ENCODE measurements around the gene CDH7.

The CDH7 gene, protein sequence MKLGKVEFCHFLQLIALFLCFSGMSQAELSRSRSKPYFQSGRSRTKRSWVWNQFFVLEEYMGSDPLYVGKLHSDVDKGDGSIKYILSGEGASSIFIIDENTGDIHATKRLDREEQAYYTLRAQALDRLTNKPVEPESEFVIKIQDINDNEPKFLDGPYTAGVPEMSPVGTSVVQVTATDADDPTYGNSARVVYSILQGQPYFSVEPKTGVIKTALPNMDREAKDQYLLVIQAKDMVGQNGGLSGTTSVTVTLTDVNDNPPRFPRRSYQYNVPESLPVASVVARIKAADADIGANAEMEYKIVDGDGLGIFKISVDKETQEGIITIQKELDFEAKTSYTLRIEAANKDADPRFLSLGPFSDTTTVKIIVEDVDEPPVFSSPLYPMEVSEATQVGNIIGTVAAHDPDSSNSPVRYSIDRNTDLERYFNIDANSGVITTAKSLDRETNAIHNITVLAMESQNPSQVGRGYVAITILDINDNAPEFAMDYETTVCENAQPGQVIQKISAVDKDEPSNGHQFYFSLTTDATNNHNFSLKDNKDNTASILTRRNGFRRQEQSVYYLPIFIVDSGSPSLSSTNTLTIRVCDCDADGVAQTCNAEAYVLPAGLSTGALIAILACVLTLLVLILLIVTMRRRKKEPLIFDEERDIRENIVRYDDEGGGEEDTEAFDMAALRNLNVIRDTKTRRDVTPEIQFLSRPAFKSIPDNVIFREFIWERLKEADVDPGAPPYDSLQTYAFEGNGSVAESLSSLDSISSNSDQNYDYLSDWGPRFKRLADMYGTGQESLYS

DNA sequence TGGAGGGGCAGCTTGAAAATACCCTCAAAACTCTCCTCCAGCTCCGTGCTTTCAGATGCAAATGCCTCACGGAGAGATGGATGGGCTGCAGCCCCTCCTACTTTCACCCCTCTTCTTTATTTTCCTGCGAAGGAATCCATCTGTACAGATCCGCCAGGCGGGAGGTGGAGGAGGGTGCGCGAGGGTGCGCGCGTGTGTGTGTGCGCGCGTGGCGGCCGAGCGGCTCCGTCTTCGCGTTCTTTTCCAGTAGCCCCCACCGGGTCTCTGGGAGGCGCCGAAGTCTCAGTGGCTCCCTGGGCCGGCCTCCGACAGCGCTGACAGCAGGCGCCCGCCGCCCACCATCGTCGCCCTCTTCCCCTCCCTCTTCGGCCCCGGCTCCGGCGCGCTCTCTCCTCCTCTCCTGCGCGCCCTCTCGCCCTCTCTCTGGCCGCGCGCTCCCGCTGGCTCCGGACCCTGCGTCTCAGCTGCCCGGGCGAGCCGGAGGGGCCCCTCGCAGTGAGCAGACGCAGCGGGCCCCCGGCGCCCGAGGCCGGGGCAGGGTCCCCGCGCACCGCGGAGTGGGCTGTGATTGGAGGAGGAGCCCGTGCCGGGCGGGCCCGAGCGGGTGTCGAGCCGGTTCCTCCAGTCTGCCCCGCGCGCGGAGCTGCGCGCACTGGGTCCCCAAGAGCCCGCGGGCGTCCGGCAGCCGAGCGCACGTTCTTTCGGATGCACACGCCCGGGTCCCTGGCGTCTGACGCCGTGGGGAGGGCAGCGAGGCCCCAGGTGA lies at the start of gene CDH7:
CDH7 (plus strand) TSS at position 624 of the 766 bp plus-strand sequence. CDS start 11,831 bp downstream, outside the sequence.
- DNase-seq: peak; percentile 82

DNA sequence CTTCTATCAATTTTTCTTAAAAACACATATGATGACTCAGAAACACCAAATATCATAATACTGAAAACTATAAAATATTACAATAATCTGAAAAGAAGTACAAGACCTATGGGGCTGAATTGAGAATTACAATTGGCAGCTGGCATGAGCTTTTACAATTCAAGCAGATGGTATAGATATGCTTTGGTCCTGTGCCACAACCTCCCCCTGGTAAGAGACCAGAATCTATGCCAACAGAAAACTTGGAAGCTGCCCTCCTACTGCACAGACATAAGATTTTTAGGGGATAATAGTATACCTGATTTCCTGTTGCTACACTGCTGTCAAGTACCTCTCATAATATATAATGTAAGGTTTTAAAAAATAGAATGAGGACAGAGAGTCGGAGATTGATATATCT lies 46.8 kb upstream of the CDH7 start:
- DNase-seq: no peak

DNA sequence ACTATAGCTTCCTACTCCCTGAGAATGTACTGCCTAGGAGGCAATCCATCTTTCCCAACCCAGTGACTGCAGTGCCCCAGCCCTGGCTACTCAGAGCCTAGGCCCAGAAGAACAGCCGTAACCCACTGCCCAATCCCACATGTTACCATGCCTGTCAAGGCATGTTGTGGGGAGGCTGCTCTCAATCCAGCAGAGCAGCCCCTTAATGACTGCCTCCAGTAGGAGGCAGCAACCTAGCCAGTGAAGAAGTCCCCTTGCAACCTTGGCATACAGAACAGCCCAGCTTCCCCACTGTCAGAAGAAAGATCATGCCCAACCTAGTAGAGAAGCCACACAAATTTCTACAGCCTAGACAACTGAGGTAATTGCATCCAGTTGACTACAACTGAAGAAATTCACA lies 44.2 kb upstream of the CDH7 start:
- DNase-seq: no peak

DNA sequence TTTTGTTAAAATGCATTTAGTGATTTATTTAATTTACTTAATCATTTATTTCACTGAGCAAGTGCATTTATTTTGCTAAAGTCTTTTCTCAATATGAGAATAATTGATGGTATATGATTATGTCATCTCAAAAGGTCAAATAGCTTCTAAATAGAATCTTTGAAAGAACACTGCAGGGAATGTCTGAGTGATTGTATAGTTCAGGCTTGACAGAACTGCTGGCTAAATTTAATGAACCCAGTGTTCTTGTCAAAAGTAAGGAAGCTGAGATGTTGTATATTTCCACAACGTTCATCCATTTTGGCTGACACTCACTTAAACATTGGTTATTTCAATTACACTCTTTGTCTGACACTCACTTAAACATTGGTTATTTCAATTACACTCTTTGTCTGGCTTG lies 39.3 kb upstream of the CDH7 start:
- DNase-seq: no peak

DNA sequence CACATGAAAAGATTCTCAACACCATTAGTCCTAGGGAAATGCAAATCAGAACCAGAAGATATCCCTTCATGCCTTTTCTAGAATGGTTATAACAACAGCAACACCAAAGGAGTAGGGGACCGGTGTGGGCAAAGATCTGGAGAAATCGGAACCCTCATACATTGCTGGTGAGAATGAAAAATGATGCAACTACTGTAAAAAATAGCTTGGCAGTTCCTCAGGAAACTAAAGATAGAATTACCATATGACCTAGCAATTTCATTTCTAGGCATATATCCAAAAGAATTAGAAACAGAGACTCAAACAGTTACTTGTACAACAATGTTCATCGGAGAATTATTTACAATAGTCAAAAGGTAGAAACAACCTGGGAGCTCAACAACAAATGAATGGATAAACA lies 29.2 kb upstream of the CDH7 start:
- no peak for DNase-seq

DNA sequence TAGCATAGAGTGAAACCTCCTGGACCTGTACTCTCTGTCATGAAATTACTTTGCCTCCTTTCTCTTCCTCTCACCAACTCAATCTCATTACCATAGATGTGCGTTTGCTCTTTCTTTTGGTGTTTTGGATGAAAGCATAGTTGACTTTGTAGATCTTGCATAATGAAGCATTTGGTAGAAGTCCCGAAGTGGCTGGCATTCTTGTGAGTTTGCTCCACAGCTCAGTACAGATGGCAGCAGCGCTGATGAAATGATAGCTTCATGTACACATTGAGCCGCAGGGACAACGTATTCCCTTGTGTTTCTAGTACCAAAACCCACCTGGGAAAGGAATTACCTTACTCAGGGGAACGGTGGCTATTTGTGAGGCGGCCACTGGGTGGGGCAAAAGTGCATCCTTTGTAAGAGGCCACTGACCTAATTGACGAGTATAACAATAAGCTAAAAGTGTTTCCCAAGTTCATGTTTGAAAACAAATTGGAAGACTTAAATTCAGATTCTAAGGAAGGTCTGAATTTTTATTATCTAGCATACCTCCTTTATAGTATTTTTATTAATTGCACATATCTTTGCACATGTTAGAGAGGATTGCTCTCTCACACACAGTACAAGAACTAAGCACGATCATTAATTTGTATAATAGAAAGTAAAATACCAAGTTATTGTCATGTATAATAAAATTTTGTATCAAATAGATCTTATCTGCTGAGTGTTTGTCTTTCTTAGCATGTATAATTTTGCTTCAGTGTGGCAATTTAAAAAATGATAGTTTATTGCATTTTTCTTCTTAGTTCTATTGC lies 25.4 kb upstream of the CDH7 start:
- DNase-seq: peak; percentile 84

DNA sequence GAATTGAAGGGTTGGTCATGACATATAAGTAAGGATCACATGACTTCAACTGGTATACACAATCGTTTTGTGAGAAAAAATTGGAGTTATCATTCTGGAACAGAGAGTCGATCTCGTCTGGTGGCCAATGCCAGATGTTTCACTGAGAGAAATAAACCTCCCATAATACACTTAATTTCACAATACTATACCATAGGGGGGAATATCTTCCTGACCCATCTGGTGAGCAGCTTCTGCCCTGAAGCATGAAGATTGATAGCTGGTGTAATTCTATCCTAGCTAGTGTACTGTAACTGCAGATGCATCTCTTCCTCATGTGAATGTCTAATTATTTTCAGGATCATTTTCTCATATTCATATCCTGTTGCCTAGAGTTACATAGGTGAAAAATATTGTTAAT lies 15.7 kb upstream of the CDH7 start:
- DNase-seq: no peak

DNA sequence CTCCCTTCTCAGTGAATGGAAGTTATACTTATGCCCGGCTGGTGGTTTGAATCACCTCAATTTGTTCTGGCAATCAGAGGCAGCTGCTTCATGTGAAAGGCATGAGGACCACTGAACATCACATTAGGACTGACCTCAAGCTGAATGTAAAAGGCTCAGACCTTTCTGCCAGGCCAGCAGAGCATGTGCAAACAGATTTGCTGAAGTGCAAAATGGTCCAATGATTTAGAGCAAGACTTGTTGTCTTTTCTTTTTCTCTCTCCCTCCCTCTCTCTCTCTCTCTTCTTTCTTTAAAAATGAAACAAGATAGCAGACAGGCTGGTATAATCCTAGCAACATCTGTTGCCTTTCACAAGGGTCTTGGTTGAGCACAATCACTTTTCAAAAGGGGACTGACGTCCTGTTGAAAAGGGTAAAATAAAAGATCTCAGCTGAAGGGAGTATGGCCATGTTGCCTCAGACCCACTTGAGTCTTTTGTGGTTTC lies 13.3 kb upstream of the CDH7 start:
- no peak for DNase-seq

DNA sequence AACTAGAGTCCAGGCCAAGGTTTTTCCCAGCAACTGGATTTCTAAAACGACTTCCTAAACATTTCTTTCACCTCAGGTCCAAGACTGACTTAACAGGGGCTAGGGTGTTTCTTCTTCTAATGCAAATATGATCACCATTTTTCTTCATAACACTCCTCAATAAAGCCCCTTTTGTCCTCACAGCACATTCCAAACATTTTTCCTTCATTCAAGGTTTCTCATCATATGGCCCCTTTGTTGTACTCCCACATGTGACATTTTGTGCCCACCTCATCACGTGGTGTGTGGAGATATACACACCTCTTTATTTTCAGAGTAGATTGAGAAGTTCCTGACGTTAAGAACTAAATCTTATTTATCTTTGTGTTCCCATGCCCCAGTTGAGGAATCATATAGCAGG lies 3.9 kb upstream of the CDH7 start:
- no peak for DNase-seq

DNA sequence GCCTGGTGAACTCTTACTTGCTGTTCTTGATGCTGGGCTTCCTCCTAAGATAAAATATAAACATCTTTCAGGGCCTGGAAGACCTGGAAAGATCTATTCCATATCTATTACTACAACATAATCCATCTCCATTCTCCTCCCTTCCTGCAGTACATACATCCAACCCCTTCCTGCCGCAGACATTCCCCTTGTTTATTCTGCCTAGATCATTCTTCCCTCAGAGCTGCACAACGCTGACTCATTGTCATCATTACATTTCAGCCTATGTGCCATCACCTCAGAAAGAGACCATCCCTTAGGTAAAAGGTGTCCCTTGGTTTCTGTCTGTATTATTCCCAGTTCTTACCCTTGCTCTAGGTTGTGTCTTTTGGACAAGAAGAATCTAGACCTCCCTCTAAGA lies 2.5 kb upstream of the CDH7 start:
- no peak for DNase-seq

DNA sequence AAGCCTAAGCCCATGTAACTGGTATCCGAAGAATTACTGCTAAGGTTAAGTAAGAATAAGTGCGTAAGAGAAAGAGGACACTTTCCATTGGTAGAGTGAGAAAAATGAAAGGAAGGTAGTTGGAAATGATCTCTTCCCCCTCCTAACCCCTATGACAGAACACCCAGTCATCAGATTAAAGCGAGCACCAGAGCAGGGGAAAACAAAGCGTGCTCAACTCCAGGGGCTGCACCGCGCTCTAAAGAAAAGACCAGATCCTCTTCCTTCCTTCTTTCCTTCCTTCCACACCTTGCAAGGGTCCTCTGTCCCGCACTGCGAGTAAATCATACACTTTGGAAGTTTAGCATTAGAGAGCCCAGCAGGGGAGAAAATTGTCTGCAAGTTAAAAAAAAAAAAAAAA lies 971 bp upstream of the CDH7 start:
- no peak for DNase-seq

DNA sequence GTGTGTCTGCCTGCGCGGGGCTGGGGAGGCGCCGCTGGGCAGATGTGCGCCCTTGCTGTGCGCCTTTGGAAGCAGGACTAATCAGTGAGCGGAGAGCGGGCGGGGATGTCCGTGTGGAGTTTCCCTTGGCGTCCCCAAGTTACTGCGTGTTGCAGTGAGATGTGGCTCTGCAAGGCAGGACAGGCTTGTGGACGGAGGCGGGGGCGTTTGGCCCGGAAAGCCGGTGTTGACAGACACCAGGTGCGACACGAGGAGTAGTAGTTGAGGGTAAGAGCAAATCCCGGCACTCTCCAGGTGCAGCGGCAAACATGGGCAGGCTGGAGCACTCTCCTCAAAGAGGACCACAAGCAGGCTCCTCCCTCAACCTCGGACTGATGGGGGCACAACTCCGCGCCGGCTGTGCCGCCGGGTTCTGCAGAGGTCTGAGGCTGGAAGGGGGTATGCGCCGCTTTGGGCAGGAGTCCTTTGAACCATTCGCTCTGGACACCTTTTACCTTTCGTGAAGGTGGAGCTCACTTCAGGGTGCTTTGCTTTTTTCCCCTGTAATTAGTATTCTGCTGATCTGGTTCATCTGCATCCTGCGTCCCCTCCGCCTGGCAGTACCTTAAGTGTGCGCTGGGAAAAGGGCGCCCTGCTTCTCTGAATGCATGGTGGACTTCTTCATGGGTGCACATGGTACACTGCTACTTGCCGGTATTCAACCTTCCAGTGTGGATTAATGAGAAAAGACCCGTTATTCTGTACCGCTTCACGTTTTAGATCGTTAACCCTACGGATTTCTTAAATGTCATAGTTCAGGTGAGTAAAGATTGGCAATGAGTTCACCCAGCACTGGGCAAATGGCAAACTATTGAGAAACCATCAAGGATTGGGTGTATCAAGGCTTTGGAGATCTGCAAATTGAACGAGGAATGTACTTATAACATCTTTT lies 608 bp downstream of the CDH7 start:
- peak; percentile 81 for DNase-seq

DNA sequence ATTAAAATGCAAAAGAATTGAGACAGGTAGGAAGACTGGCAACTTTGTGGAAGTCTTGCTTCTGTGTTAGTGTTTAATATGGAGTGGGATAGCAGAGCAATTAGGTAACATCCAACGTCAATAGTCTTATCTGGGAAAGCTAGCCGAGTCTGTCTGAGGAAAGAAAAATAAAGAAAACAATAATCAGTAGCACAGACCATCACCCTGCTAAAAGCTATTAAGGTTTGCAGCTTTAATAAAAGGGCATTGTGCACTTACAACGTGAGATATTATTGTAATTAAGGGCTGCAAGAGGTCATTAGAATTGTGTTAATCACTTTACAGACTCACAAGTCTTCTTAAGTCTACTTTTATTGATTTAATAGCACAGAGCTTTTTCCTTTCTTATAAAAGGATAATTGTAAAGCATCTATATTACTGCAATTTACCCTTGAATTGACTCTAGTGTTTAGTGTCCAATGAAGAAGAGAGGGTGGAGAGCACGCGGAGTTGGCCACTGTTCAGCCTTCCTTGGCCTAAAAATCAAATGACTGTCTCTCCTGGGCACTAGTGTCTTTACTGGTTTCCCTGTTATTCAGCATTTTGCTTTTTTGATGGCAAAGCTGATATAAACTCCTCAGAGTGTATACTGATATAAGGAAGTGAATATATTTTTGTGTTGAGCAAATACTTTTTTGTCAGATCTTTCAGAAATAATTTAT lies 2.0 kb downstream of the CDH7 start:
- no peak for DNase-seq

DNA sequence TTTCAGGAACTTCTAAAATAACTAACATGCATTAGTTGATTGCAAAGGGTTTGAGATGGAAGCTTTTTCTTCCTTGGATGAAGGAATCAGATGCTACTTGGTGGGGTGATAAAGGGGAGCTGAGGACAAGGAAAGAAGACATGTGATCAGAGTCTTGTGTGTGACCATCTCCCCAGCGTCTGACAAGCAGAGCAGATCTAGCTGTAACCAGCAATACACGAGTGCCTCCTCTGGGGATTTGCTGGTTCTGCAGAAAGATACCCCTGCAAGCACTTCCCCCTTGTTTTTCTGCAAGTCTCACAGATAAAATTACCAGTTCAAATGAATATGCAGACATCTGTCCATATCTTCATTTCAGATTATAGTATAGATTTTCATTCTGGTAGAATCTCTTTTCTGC lies 2.7 kb downstream of the CDH7 start:
- DNase-seq: peak; percentile 83

DNA sequence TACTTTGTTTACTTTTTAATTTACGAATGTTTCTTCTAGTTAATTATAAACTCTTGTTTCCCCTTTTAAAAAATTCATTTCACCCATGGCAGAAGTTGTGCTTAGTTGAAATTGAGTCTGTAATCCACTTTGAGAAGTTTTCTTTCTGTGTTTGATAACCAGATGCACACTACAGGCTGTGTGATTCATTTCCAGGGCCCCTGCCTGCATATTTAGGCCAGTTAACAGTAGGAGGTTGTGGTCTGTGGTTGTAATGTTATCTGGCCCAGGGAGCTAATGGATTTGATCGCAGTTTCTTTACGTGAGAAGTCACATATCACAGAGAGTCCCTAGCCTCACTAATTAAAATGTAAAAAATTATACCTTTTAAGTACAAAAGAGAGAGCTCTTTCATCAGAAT lies 3.3 kb downstream of the CDH7 start:
- DNase-seq: peak; percentile 77

DNA sequence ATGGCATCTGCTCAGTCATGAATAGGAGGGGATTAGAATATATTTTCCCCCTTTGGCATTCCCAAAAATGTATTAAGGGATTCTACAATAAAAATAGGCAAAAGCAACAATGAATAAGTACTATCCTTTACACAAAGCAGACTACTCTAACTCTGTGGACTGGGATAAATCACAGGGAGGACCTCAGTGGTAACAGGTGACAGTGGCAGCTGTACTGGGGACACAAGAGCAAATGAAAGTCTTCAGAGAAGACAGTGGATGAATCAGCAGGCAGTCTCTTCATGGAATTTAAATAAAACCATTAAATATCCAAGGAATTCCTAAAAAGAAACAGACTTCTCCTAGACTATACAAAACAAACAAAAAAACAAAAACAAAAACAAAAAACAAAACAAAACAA lies 4.8 kb downstream of the CDH7 start:
- no peak for DNase-seq

DNA sequence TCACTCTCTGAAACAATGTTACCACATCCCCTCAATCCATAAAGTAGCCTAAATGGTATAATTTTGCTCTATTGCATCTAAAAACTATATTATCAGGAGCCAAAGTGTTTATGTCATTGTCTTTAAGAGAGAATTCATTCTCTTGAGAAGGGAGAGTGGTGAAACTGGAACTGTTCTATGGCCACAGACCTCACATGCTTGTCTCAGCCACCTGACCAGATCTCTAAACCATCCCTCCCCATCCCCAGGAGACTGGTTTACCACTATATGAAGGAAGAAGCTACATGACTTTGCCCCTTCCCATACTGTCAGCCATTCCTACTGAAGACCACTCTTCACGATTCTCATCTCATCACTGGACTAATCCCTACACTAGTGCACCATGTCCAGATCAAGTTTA lies 9.6 kb downstream of the CDH7 start:
- DNase-seq: no peak

DNA sequence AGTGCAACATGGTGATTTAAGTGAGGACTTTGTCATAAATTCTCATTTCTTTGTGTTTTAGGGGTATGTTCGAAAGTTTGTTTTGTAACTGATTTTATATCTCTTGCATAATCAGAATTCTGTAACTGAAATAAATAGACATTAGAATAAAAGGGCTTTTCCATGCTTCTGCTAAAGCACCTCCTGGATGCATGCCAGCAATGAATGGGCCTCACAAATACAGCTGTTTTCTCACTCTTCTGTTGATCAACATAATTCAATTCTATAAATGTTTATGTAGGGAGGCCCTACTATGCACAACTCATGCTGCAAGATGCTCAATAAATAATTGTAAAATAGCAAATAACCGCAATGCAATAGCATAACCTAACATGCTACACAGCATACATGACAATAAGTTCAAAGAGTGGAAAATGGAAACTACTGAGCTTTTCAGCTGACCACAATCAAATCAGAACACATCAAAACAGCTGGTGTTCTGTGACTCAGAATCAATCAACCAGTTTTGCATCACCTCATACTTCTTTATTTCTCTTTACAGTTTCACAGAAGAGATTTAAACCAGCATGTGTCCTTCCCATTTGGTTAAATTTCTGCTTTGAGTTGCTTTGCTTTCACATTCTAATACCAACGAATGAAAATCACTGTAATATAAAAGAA lies 11.0 kb downstream of the CDH7 start:
- DNase-seq: no peak

DNA sequence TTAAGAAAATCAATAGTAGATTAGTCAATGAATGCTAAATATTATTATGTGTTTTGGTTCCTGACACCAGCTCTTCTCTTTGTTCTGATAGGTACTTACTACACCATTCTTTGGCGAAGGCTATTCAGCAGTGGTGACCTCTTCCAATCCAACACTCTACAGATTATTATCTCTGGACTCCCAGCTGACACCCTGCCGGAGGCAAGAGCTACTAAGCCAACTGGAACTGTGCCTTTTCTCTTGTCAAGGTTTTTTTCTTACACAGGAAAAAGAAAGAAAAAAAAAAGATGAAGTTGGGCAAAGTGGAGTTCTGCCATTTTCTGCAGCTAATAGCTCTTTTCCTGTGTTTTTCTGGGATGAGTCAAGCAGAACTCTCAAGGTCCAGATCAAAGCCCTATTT lies 11.7 kb downstream of the CDH7 start:
- peak; percentile 78 for DNase-seq

DNA sequence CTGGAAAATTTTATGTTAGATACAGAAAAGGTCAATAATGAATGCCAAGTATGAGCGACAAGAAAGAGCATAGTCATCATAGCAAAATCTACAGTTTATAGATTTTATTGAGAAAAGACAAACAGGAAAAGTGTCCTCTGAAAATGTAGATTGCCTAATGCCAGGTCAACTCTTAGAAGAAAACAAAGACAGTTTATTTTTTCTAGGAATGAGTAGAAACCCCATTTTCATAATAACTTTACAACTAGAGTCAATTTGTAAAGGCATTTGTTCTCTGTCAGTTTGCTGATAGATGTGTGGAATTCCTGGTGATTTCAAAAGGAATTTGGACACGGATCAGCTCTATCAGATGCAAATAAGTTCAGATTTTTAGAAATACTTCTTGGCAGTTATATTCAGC lies 16.6 kb downstream of the CDH7 start:
- DNase-seq: no peak

Measured in islet precursor cell (in vitro differentiated cells).